Epithelial cell of esophagus (primary cell): ENCODE results near the gene HSPA2.

ENCODE experiments used
- DNase-seq: peaks from one replicate; pipeline ENCODE4 v3.0.0; 2010; ENCODE audit warnings: low read depth
- H3K4me3 ChIP-seq: 2 replicates; pipeline ENCODE4 v1.5.1; 2011; ENCODE audit warnings: mild to moderate bottlenecking, low read length, control low read depth
- TF ChIP-seq, protein P1 (sequence below): IDR thresholded peaks from 2 replicates; pipeline ENCODE4 v1.5.1; 2011; ENCODE audit warnings: low read depth, mild to moderate bottlenecking, low read length, control low read depth, inconsistent platforms; ENCODE audit not compliant: insufficient read depth; ENCODE audit errors: missing control alignments

HSPA2 gene

DNA sequence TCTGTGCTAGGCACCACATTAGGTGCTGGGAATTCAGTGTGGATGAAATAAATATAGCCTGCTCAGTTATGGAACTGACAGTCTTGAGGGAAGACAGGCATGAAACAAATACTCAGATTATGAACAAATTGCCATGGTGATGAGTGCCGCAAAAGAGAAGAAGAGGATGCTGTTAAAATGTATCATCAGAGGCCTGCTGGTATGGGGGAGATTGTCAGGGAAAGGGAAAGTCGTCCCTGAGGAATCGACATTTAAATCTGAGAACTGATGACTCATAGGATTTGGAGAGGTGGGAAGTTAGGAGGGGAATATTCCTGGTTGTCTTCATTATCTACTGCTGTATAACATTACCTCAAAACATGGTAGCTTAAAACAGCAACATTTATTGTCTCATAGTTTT, 51.3 kb downstream of the HSPA2 start:
- no peak for DNase-seq
- TF ChIP-seq, protein P1, sequence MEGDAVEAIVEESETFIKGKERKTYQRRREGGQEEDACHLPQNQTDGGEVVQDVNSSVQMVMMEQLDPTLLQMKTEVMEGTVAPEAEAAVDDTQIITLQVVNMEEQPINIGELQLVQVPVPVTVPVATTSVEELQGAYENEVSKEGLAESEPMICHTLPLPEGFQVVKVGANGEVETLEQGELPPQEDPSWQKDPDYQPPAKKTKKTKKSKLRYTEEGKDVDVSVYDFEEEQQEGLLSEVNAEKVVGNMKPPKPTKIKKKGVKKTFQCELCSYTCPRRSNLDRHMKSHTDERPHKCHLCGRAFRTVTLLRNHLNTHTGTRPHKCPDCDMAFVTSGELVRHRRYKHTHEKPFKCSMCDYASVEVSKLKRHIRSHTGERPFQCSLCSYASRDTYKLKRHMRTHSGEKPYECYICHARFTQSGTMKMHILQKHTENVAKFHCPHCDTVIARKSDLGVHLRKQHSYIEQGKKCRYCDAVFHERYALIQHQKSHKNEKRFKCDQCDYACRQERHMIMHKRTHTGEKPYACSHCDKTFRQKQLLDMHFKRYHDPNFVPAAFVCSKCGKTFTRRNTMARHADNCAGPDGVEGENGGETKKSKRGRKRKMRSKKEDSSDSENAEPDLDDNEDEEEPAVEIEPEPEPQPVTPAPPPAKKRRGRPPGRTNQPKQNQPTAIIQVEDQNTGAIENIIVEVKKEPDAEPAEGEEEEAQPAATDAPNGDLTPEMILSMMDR: no peak

More for the DNA sequence above, 51.3 kb downstream of the HSPA2 start:
- no peak overlapping the region for H3K4me3 ChIP-seq
